ENCODE data around the gene C6orf120. TPM values are rescaled to one million over a fixed set of nuclear protein-coding genes. Genes with fewer than 3 reads are reported as not detected.

Gene C6orf120
- total RNA-seq: 13.6 TPM
- long read RNA-seq, transcript C6orf120-201 (1 exons, 2,667 nt): major isoform, 36 of 37 reads
- long read RNA-seq, partial matches to known transcripts: 0 of 37 reads
- long read RNA-seq, other reads (novel, unspliced or antisense): 1 of 37 reads

GRCh38 chr6:169701954-169702839 lies at the start of gene C6orf120, which contains the start of gene WDR27:
Gene C6orf120, plus strand, starts transcription at chr6:169702126. Its CDS starts 334 bp downstream, at chr6:169702460.
Gene WDR27, minus strand, starts transcription at chr6:169702029. Its CDS starts 13,024 bp downstream, at chr6:169689005.
- DNase-seq (ENCODE audit: low spot score): peak; percentile 97
- intact Hi-C loops (cut with DNase I): loop anchor here (2.0 kb wide), 2 partner anchors 21 to 49 kb away; partner anchors contain the start of genes DYNLT2 and ERMARD

- intact Hi-C loops (cut with DNase I): no loop called here
- DNase-seq (ENCODE audit: low spot score): no peak
Observed at GRCh38 chr6:169652896-169653295, 49.0 kb upstream of the C6orf120 start.

GRCh38 chr6:169653691-169654090 lies 48.2 kb upstream of the C6orf120 start:
- intact Hi-C loops (cut with DNase I): no loop called here
- no peak for DNase-seq (ENCODE audit: low spot score)

GRCh38 chr6:169654598-169655391 lies 47.1 kb upstream of the C6orf120 start:
- DNase-seq (ENCODE audit: low spot score): no peak
- intact Hi-C loops (cut with DNase I): no loop called here

- DNase-seq (ENCODE audit: low spot score): no peak
- intact Hi-C loops (cut with DNase I): no loop called here
Observed at GRCh38 chr6:169656546-169657283, 45.2 kb upstream of the C6orf120 start.

- intact Hi-C loops (cut with DNase I): no loop called here
- no peak for DNase-seq (ENCODE audit: low spot score)
Observed at GRCh38 chr6:169657284-169657610, 44.7 kb upstream of the C6orf120 start.

- intact Hi-C loops (cut with DNase I): no loop called here
- DNase-seq (ENCODE audit: low spot score): no peak
Observed at GRCh38 chr6:169659820-169660610, 41.9 kb upstream of the C6orf120 start.

- no peak for DNase-seq (ENCODE audit: low spot score)
- intact Hi-C loops (cut with DNase I): no loop called here
Observed at GRCh38 chr6:169660751-169661390, 41.1 kb upstream of the C6orf120 start.

GRCh38 chr6:169661391-169661756 lies 40.6 kb upstream of the C6orf120 start:
- intact Hi-C loops (cut with DNase I): no loop called here
- DNase-seq (ENCODE audit: low spot score): no peak

GRCh38 chr6:169663468-169663867 lies 38.5 kb upstream of the C6orf120 start:
- DNase-seq (ENCODE audit: low spot score): no peak
- intact Hi-C loops (cut with DNase I): no loop called here

- intact Hi-C loops (cut with DNase I): no loop called here
- no peak for DNase-seq (ENCODE audit: low spot score)
Observed at GRCh38 chr6:169664227-169664626, 37.7 kb upstream of the C6orf120 start.

GRCh38 chr6:169665289-169665688 lies 36.6 kb upstream of the C6orf120 start:
- no peak for DNase-seq (ENCODE audit: low spot score)
- intact Hi-C loops (cut with DNase I): no loop called here

GRCh38 chr6:169666441-169666840 lies 35.5 kb upstream of the C6orf120 start:
- intact Hi-C loops (cut with DNase I): no loop called here
- no peak for DNase-seq (ENCODE audit: low spot score)

- intact Hi-C loops (cut with DNase I): no loop called here
- DNase-seq (ENCODE audit: low spot score): no peak
Observed at GRCh38 chr6:169667716-169668115, 34.2 kb upstream of the C6orf120 start.

- intact Hi-C loops (cut with DNase I): no loop called here
- no peak for DNase-seq (ENCODE audit: low spot score)
Observed at GRCh38 chr6:169668203-169668847, 33.6 kb upstream of the C6orf120 start.

- DNase-seq (ENCODE audit: low spot score): no peak
- intact Hi-C loops (cut with DNase I): no loop called here
Observed at GRCh38 chr6:169669147-169669546, 32.8 kb upstream of the C6orf120 start.

GRCh38 chr6:169669889-169670288 lies 32.0 kb upstream of the C6orf120 start:
- no peak for DNase-seq (ENCODE audit: low spot score)
- intact Hi-C loops (cut with DNase I): no loop called here

GRCh38 chr6:169671563-169671962 lies 30.4 kb upstream of the C6orf120 start:
- intact Hi-C loops (cut with DNase I): no loop called here
- no peak for DNase-seq (ENCODE audit: low spot score)
